Naive B cell (primary cell): ENCODE data around the gene ADAMTS20. TPM values are rescaled to one million over a fixed set of nuclear protein-coding genes. Genes with fewer than 3 reads are reported as not detected.

Experiments
- ATAC-seq, 2 donors: fragments of 150-1000 bp; cut with Tn5 transposase; 2 replicates each; pipeline ENCODE4 v1.10.0; 2021; ENCODE audit warnings: low read depth in 2 of 2, mild to moderate bottlenecking in 2 of 2, moderate library complexity in 2 of 2
- DNase-seq: peaks from one replicate; pipeline ENCODE4 v3.0.0; 2022
- H3K27ac Mint-ChIP-seq, 6 donors: one replicate each; pipeline ENCODE4 v1.8.0; 2020 to 2022; ENCODE audit warnings: mild to moderate bottlenecking in 6 of 6, mixed read lengths in 6 of 6, moderate library complexity in 5 of 6, inconsistent platforms in 2 of 6
- H3K27me3 Mint-ChIP-seq, 3 donors: one replicate each; pipeline ENCODE4 v1.8.0; 2021 to 2022; ENCODE audit warnings: mixed read lengths in 3 of 3, mild to moderate bottlenecking in 1 of 3
- H3K36me3 Mint-ChIP-seq, 2 donors: one replicate each; pipeline ENCODE4 v1.8.0; 2020 to 2022; ENCODE audit warnings: mixed read lengths in 2 of 2, inconsistent platforms in 1 of 2, mild to moderate bottlenecking in 1 of 2
- H3K4me1 Mint-ChIP-seq, 3 donors: one replicate each; pipeline ENCODE4 v1.8.0; 2020 to 2022; ENCODE audit warnings: mixed read lengths in 3 of 3, inconsistent platforms in 1 of 3, mild to moderate bottlenecking in 1 of 3, moderate library complexity in 1 of 3
- H3K4me3 Mint-ChIP-seq, 8 donors: one replicate each; pipeline ENCODE4 v1.8.0; 2020 to 2022; ENCODE audit warnings: mild to moderate bottlenecking in 8 of 8, mixed read lengths in 8 of 8, moderate library complexity in 8 of 8, inconsistent platforms in 2 of 8
- H3K9me3 Mint-ChIP-seq, 7 donors: one replicate each; pipeline ENCODE4 v1.8.0; 2020 to 2022; ENCODE audit warnings: mixed read lengths in 7 of 7, mild to moderate bottlenecking in 5 of 7, inconsistent platforms in 2 of 7, moderate library complexity in 1 of 7
- polyA plus RNA-seq, 6 donors: library from polyadenylated mRNA; unstranded; fragments of 300-500 nt; fragmentation: Illumina TruSeq; gene quantifications; one replicate each; pipeline ENCODE4 v1.2.3, GENCODE V29; 2021; ENCODE audit warnings: low read depth in 6 of 6

The ADAMTS20 gene
- polyA plus RNA-seq, 6 donors from 2014 or later, result not detected

DNA sequence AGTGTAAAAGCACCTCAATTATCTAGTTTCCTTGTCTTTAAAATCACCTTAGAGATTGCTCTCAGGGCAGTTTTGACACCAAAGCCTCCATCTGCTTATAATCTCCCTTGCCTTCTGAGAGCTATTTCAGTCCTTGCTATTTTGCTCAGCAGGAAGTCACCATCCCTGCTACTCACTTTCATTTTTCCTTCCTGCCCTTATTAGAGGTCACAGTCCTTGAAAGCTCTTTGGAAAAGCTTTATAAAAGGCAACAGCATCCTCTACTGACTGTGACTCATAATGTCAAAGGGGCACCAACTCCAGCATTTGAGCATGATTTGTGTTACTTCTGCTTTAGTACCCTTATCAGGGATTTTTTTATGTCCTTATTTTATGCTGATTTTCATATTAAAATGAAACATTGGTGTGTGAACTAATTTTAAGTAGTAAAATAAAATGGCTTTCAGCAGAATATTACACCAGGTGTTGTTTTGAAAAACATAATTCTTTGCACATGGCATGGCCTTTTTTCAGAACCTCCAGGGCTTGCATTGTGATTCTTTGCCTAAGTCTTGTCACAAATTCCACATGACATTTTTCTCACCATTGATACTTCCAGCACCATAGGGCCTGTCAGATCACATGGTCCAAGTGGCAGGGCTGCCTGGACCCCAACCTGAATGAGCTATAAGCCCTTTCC, 213.0 kb downstream of the ADAMTS20 start:
- H3K36me3 Mint-ChIP-seq, result no peaks in the 10 kb centered on the region
- H3K4me1 Mint-ChIP-seq, result peaks cover 0 to 5% (median 3%) of the 10 kb centered on the region in 3 donors
- no peak overlapping the region for H3K4me3 Mint-ChIP-seq
- H3K27me3 Mint-ChIP-seq, result peaks cover 0 to 6% (median 3%) of the 10 kb centered on the region in 3 donors
- H3K9me3 Mint-ChIP-seq, result peaks cover 0 to 9% (median 3%) of the 10 kb centered on the region in 7 donors
- peak overlapping the region in 3 of 6 donors; percentile 11 to 73 (median 13) for H3K27ac Mint-ChIP-seq
- no peak for DNase-seq
- ATAC-seq, result no peak

DNA sequence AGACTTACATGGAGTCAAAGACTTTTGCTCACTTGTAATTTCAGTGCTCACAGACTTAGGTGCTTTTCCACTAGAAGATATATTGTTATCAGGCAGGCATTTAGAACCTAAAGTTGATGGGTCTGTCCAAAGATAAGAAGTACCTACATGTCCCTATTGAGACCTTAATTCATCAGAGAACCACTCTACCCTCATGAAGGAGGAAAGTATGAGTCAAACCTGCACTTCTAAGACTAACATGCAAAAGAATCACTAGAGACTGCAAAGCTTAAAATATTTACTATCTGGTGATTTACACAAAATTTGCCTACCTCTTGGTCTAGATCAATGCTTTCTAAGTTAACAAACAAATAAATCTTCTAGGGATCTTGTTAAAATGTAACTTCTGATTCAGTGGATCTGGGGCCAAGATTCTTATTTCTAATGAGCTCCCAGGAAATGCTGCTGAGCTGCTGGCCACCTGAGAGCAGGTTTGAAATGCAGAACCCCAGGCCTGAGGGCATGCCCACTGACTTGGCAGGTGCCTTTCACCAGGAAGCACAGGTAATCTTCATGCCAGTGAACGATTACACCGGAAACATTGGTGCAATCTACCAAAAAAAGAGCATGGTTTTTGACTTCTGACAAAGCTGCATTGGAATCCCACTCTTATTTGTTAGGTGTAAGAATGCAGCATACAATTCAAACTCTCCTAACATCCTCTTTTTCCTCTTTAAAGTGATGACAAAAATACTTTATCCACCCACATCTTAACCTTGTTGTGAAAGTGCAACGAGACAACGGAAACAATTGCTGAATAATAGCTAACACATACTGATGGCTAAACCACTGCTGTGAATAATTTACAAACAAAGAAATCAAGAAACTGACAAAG, 214.2 kb downstream of the ADAMTS20 start:
- peaks cover 0 to 5% (median 3%) of the 10 kb centered on the region in 3 donors for H3K4me1 Mint-ChIP-seq
- no peak overlapping the region for H3K4me3 Mint-ChIP-seq
- ATAC-seq, result no peak
- no peak for DNase-seq
- no peak overlapping the region for H3K27ac Mint-ChIP-seq
- H3K36me3 Mint-ChIP-seq, result no peaks in the 10 kb centered on the region
- H3K9me3 Mint-ChIP-seq, result no peaks in the 10 kb centered on the region
- H3K27me3 Mint-ChIP-seq, result peaks cover 0 to 6% (median 3%) of the 10 kb centered on the region in 3 donors

DNA sequence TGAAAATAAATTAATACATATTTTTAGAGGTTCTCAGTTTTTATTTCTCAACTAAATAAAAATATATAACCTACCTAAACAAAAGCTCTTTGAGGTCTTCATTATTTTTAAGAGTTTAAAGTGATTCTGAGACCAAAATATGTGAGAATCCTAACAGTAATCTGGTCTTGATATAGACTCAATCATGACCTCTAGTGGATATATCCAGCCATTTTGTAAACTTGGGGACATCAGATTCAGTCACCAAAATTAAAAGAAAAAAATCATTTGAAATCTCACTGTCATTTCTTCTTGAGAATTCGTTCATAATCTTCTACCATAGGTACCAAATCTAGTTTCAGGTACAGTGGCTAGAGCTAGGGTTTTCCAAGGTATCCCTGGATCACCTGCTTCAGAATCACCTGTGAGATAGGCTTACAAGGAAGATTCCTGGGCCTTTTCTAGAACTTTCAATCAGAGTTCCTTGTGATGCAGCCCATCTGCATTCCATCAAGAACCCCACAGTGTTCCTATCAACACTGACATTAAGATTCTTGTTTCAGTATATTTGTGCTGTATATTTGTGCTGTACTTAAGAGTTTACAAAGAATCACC, 214.9 kb downstream of the ADAMTS20 start:
- ATAC-seq (no peak), DNase-seq (peak; percentile 2)
- H3K4me3 Mint-ChIP-seq, result no peak overlapping the region
- H3K4me1 Mint-ChIP-seq, result peaks cover 0 to 5% (median 3%) of the 10 kb centered on the region in 3 donors
- no peak overlapping the region for H3K27ac Mint-ChIP-seq
- peaks cover under 1 to 12% (median 5%) of the 10 kb centered on the region in 3 donors for H3K27me3 Mint-ChIP-seq
- H3K9me3 Mint-ChIP-seq, result no peaks in the 10 kb centered on the region
- H3K36me3 Mint-ChIP-seq, result no peaks in the 10 kb centered on the region

- ATAC-seq, result no peak
- no peak overlapping the region for H3K27ac Mint-ChIP-seq
- H3K27me3 Mint-ChIP-seq, result peaks cover 0 to 23% (median 19%) of the 10 kb centered on the region in 3 donors
- H3K9me3 Mint-ChIP-seq, result peaks cover 0 to 2% (median 0%) of the 10 kb centered on the region in 7 donors
- no peak overlapping the region for H3K4me3 Mint-ChIP-seq
- peaks cover 0 to under 1% (median 0%) of the 10 kb centered on the region in 3 donors for H3K4me1 Mint-ChIP-seq
- DNase-seq, result no peak
- H3K36me3 Mint-ChIP-seq, result no peaks in the 10 kb centered on the region
Measured at GRCh38 chr12:43333644-43334043, 218.4 kb downstream of the ADAMTS20 start.

DNA sequence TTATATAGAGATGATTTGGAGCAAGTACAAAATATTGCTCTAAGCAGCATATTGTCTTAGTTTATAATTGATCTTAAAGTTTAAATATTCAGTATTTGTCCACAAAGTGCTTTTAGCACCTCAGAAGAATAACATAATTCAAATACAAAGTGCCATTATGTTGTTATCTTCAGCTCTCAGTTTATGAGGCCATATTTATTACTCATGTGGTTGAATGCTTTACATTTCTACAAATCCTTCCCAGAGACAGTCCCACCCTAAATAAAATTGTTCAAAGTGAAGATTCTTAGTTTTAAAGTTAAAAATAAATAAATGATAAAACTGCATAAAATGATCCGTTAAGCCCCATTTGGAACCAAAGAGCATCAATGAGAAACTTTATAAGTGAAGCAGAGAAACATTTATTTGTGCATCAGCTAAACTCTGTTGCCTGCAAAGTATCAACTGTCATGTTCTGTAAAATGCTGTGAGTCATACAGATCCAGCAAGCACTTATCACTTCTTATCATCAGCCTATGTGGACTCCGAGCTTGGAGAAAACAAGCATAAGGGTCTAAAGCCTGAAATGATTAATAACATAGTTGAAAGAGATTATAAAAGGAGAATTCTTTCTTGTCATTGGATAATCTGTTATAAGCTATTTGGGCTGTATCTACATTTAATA, 218.9 kb downstream of the ADAMTS20 start:
- H3K4me3 Mint-ChIP-seq, result no peak overlapping the region
- H3K4me1 Mint-ChIP-seq, result no peaks in the 10 kb centered on the region
- H3K27me3 Mint-ChIP-seq, result peaks cover 0 to 23% (median 19%) of the 10 kb centered on the region in 3 donors
- peaks cover 0 to 3% (median 0%) of the 10 kb centered on the region in 7 donors for H3K9me3 Mint-ChIP-seq
- no peak for ATAC-seq
- H3K36me3 Mint-ChIP-seq, result no peaks in the 10 kb centered on the region
- no peak for DNase-seq
- no peak overlapping the region for H3K27ac Mint-ChIP-seq

DNA sequence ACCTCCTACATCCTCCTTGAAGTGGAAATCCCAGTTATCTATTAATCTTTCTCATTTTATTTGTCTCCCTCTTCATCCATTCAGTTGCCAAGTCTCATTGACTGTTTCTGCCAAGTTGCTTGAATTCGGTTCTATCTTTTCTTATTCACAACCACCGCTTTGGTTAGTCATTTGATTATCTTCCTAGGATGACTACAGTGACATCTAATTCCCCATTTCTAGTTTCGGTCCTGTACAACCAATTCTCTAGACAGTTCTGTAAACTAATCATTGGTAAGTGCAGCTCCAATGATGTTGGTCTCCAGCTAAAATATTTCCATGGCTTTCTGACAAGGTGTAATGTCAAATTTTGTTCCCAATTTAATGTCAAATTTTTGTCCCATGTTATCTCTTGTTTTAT, 220.1 kb downstream of the ADAMTS20 start:
- no peak for DNase-seq
- no peak for ATAC-seq
- Mint-ChIP-seq H3K4me1 (no peaks in the 10 kb centered on the region), H3K4me3 (no peak overlapping the region), H3K27me3 (peaks cover 0 to 23% (median 19%) of the 10 kb centered on the region in 3 donors), H3K9me3 (peaks cover 0 to 9% (median 0%) of the 10 kb centered on the region in 7 donors), H3K36me3 (no peaks in the 10 kb centered on the region), H3K27ac (no peak overlapping the region)

- H3K4me3 Mint-ChIP-seq, result no peak overlapping the region
- ATAC-seq (no peak), DNase-seq (no peak)
- H3K27me3 Mint-ChIP-seq, result peaks cover 6 to 23% (median 19%) of the 10 kb centered on the region in 3 donors
- H3K9me3 Mint-ChIP-seq, result peaks cover 0 to 9% (median 0%) of the 10 kb centered on the region in 7 donors
- no peak overlapping the region for H3K27ac Mint-ChIP-seq
- peaks cover 0 to 4% (median 0%) of the 10 kb centered on the region in 3 donors for H3K4me1 Mint-ChIP-seq
- no peaks in the 10 kb centered on the region for H3K36me3 Mint-ChIP-seq
Measured at GRCh38 chr12:43329375-43329774, 222.6 kb downstream of the ADAMTS20 start.

DNA sequence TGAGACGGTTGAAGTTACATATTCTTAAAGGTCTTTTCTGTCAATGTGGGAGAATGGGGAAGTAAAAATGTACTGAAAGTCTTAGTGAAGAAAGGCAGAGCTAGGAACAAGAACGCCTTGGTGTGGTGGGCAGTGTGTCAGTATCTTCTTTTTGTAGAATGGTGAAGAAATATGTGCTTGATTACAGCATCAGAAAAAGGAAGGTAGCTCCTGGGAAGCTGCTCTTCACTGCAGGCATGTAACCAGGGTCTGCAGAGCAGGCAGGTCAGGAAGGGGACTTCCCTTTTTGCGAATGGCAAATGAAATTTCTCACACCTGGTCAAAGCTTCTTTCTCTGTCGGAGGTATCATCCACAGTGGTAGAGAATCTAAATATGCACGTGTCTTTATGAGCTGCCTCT, 226.2 kb downstream of the ADAMTS20 start:
- no peak overlapping the region for H3K27ac Mint-ChIP-seq
- no peak overlapping the region for H3K4me3 Mint-ChIP-seq
- H3K27me3 Mint-ChIP-seq, result peaks cover 6 to 11% (median 11%) of the 10 kb centered on the region in 3 donors
- peaks cover 0 to 9% (median 0%) of the 10 kb centered on the region in 7 donors for H3K9me3 Mint-ChIP-seq
- no peak for ATAC-seq
- no peaks in the 10 kb centered on the region for H3K36me3 Mint-ChIP-seq
- H3K4me1 Mint-ChIP-seq, result peaks cover 0 to 4% (median 0%) of the 10 kb centered on the region in 3 donors
- DNase-seq, result no peak

GRCh38 chr12:43320281-43320680, 231.7 kb downstream of the ADAMTS20 start:
- Mint-ChIP-seq H3K36me3 (no peaks in the 10 kb centered on the region), H3K4me1 (no peaks in the 10 kb centered on the region), H3K4me3 (no peak overlapping the region), H3K27ac (no peak overlapping the region), H3K27me3 (no peaks in the 10 kb centered on the region), H3K9me3 (peaks cover 0 to 1% (median 0%) of the 10 kb centered on the region in 7 donors)
- ATAC-seq, result no peak
- DNase-seq, result no peak

DNA sequence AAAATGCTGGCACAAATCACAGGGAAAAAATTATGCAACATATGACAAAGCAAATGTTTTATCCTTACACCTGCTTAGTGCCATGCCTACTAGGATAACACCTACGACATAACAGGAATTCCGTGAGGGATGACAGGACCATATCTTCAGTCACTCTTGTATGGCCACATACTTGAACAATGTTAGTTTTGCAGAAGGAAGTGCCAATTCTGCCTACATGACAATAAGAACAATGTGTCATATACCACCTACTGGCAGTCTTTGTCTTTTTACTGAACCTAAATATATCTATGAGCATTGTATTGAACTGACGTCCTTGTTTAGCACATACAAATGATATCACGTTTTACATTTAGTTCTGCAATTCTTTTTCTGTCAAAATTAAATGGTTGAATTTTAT, 234.0 kb downstream of the ADAMTS20 start:
- H3K4me3 Mint-ChIP-seq, result no peak overlapping the region
- H3K27me3 Mint-ChIP-seq, result no peaks in the 10 kb centered on the region
- H3K4me1 Mint-ChIP-seq, result no peaks in the 10 kb centered on the region
- H3K36me3 Mint-ChIP-seq, result no peaks in the 10 kb centered on the region
- DNase-seq, result no peak
- H3K9me3 Mint-ChIP-seq, result peaks cover 0 to 1% (median 0%) of the 10 kb centered on the region in 7 donors
- no peak for ATAC-seq
- no peak overlapping the region for H3K27ac Mint-ChIP-seq

- ATAC-seq (no peak), DNase-seq (no peak)
- no peaks in the 10 kb centered on the region for H3K4me1 Mint-ChIP-seq
- peaks cover 0 to 1% (median 0%) of the 10 kb centered on the region in 7 donors for H3K9me3 Mint-ChIP-seq
- no peak overlapping the region for H3K4me3 Mint-ChIP-seq
- no peaks in the 10 kb centered on the region for H3K27me3 Mint-ChIP-seq
- H3K36me3 Mint-ChIP-seq, result no peaks in the 10 kb centered on the region
- no peak overlapping the region for H3K27ac Mint-ChIP-seq
Measured at GRCh38 chr12:43317156-43317555, 234.8 kb downstream of the ADAMTS20 start.

DNA sequence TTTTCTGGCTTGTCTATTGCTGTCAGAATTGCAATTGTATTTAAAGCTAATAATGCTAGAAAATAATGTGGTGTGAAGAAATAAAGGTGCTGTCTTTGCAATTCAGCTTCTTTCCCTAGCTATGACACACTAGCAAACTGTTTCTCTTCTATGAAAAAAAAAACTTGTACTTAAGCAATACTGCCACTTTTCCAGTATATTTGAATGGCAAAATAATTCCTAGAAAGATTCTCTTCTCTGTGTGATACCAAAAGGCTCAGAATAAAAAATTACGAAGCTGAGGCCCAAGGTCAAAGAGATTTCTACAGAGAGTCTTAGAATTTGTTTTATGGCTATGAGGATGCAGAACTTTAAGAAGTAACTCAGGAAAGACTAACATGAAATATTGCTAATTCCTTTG, 235.5 kb downstream of the ADAMTS20 start:
- no peaks in the 10 kb centered on the region for H3K9me3 Mint-ChIP-seq
- ATAC-seq (no peak), DNase-seq (no peak)
- no peaks in the 10 kb centered on the region for H3K36me3 Mint-ChIP-seq
- H3K4me3 Mint-ChIP-seq, result no peak overlapping the region
- H3K27me3 Mint-ChIP-seq, result no peaks in the 10 kb centered on the region
- H3K27ac Mint-ChIP-seq, result no peak overlapping the region
- H3K4me1 Mint-ChIP-seq, result no peaks in the 10 kb centered on the region

- DNase-seq (no peak), ATAC-seq (no peak)
- H3K27ac Mint-ChIP-seq, result peak overlapping the region in 2 of 6 donors; percentile 37 to 48
- H3K4me3 Mint-ChIP-seq, result no peak overlapping the region
- no peaks in the 10 kb centered on the region for H3K4me1 Mint-ChIP-seq
- H3K36me3 Mint-ChIP-seq, result no peaks in the 10 kb centered on the region
- no peaks in the 10 kb centered on the region for H3K27me3 Mint-ChIP-seq
- H3K9me3 Mint-ChIP-seq, result no peaks in the 10 kb centered on the region
Measured at GRCh38 chr12:43315961-43316360, 236.0 kb downstream of the ADAMTS20 start.
